AG04449 (cell line): Measurements from ENCODE around the gene OVOL3.

ENCODE experiments used
- CTCF ChIA-PET: fragments of 350-600 bp; formaldehyde crosslinking; extraction: SDS; loops from one replicate; lab custom pipeline; 2021; ENCODE audit warnings: antibody characterized with exemption; lab: Yijun Ruan, JAX
- POLR2A ChIA-PET: fragments of 400-600, 350-600 bp; formaldehyde crosslinking; extraction: SDS; loops from one replicate; lab custom pipeline; 2020; ENCODE audit warnings: antibody characterized with exemption, inconsistent platforms; lab: Yijun Ruan, JAX
- DNase-seq: peaks from one replicate; pipeline ENCODE4 v3.0.0-alpha.2; 2010; ENCODE audit warnings: low read depth, low spot score
- H3K4me3 ChIP-seq: 2 replicates; pipeline ENCODE4 v1.5.1; 2011; ENCODE audit warnings: low read depth, mild to moderate bottlenecking, control low read depth, low read length
- CTCF ChIP-seq: IDR thresholded peaks from one replicate; pipeline ENCODE4 v1.5.1; 2011; ENCODE audit warnings: mild to moderate bottlenecking, moderate library complexity, low read length, control low read depth, inconsistent platforms; ENCODE audit not compliant: insufficient read depth; ENCODE audit errors: missing control alignments

OVOL3 gene

GRCh38 chr19:36073121-36073876, 37.6 kb upstream of the OVOL3 start:
- no peak for TF ChIP-seq CTCF
- ChIA-PET POLR2A (no interaction called here), CTCF (interaction anchor here (0.8 to 4.6 kb wide), 2 partner anchors 13 to 15 kb away, joined by 3 to 25 read pairs; no protein-coding TSS in a partner anchor)
- H3K4me3 ChIP-seq, result no peak overlapping the region
- DNase-seq, result no peak

DNA sequence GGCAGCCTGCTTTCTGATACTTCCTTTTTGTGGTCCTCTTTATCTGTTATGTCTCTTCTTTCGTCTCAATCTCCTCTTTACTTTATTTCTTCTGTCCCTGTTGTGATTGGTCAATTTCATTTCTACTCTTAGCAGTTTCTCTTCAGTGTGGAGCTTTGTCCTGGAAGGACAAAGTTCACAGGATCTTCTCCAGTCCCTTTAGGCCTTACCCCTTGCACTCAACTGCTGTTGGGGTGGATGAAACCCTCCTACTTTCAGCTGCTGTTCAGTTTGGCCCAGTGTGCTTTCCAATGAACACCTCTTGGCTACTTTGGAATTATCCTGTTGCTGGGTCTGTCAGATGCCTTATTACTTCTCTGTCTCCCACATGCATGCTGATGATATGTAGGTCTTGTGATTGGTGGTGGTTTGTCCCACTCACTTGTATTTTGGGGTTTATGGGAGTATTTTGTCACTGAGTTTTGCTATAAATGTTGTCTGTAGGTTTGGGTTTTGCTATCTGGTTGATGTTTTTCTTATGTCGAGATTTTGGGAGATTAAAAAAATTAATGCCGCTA, 31.5 kb upstream of the OVOL3 start:
- POLR2A ChIA-PET, result no interaction called here
- H3K4me3 ChIP-seq, result no peak overlapping the region
- no peak for TF ChIP-seq CTCF
- CTCF ChIA-PET, result interaction anchor here (0.6 to 6.5 kb wide), 3 partner anchors 19 to 90 kb away, joined by 3 to 30 read pairs (median 3); no protein-coding TSS in a partner anchor
- DNase-seq, result no peak

GRCh38 chr19:36081385-36081784, 29.6 kb upstream of the OVOL3 start:
- no peak overlapping the region for H3K4me3 ChIP-seq
- no peak for DNase-seq
- CTCF ChIA-PET, result interaction anchor here (0.9 to 6.5 kb wide), 3 partner anchors 21 to 88 kb away, joined by 3 to 30 read pairs (median 6); partner anchors contain the start of gene WDR62
- no peak for TF ChIP-seq CTCF
- POLR2A ChIA-PET, result no interaction called here

DNA sequence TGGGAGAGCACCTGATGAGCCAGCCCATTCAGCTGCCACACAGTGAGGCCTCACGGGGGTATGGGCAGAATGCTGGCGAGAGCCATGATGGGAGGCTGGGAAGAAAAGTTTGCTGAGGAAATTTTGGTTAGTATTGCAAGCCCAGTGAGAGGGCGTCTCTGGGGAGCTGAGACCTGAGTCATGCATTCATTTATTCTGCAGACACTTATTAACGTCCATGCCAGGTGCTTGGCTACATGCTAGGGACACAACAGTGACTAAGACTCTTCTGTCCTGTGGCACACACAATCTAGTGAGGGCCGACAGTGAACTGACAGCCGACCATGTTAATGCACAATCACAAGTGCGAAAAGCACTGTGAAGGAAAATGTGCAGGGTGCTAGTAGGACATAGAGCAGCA, 29.0 kb upstream of the OVOL3 start:
- CTCF ChIA-PET, result interaction anchor here (1.5 to 6.5 kb wide), 2 partner anchors 22 to 27 kb away, joined by 3 to 30 read pairs; partner anchors contain the start of gene WDR62

DNA sequence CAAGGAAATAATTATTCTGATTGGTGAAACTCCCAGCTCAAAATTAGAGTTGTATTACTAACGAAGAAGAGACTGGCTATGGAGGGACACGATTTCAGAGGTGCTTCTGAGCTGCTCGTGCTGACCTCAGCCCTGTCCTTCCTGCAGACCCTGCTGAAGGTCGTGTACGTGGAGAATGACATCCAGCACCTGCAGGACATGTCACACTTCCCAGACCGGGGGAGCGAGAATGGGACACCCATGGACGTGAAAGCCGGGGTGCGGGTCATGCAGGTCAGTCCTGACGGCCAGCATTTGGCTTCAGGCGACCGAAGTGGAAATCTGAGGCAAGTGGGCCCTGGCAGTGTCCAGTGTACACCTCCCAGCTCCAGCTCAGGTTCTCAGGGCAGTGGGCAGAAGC, 28.0 kb upstream of the OVOL3 start:
- H3K4me3 ChIP-seq, result no peak overlapping the region
- POLR2A ChIA-PET, result no interaction called here
- no peak for DNase-seq
- CTCF ChIA-PET, result interaction anchor here (1.3 to 6.5 kb wide), 2 partner anchors 8 to 23 kb away, joined by 4 to 30 read pairs; no protein-coding TSS in a partner anchor
- TF ChIP-seq CTCF, result no peak

More for the DNA sequence above, 29.0 kb upstream of the OVOL3 start:
- H3K4me3 ChIP-seq, result no peak overlapping the region
- no peak for DNase-seq
- TF ChIP-seq CTCF, result no peak
- POLR2A ChIA-PET, result no interaction called here
